ENCODE results near the gene TSC2.

GRCh38 chr16:2056077-2056476 is 8.3 kb downstream of the TSC2 start:
- TF ChIP-seq POLR2A (IDR thresholded peaks at IDR 0.05) (no peak), CTCF (IDR thresholded peaks at IDR 0.05) (peak; percentile 41 to 74 (median 44))

Data from right lobe of liver (tissue), 4 donors.